RWPE2 (cell line): Measurements from ENCODE around the gene BIRC7.

ENCODE experiments used
- ATAC-seq: fragments of 200-7000 bp; cut with Tn5 transposase; 3 replicates; pipeline ENCODE4 v1.9.1; 2021; ENCODE audit warnings: low read depth
- DNase-seq: peaks from one replicate; pipeline ENCODE4 v3.0.0-alpha.2; 2020; ENCODE audit warnings: low spot score
- H3K27ac ChIP-seq: fragments of 450-650 bp; 2 replicates; pipeline ENCODE4 v1.5.1; 2017; ENCODE audit warnings: mild to moderate bottlenecking; ENCODE audit not compliant: poor library complexity, severe bottlenecking
- H3K27me3 ChIP-seq: fragments of 250-450 bp; sonication (Bioruptor Pico); 2 replicates; pipeline ENCODE4 v1.5.1; 2021; ENCODE audit warnings: mild to moderate bottlenecking, moderate library complexity; ENCODE audit not compliant: insufficient read depth, poor library complexity, severe bottlenecking
- H3K36me3 ChIP-seq: fragments of 250-450 bp; sonication (Bioruptor Pico); 2 replicates; pipeline ENCODE4 v1.5.1; 2020; ENCODE audit warnings: low read depth, mild to moderate bottlenecking, moderate library complexity
- H3K4me1 ChIP-seq: fragments of 250-450 bp; sonication (Bioruptor Pico); 2 replicates; pipeline ENCODE4 v1.5.1; 2021; ENCODE audit warnings: mild to moderate bottlenecking, moderate library complexity; ENCODE audit not compliant: insufficient read depth, poor library complexity, severe bottlenecking
- H3K4me3 ChIP-seq: fragments of 250-450 bp; sonication (Bioruptor Pico); 2 replicates; pipeline ENCODE4 v1.5.1; 2021; ENCODE audit warnings: mild to moderate bottlenecking, moderate library complexity; ENCODE audit not compliant: severe bottlenecking
- H3K9me3 ChIP-seq: fragments of 250-450 bp; sonication (Bioruptor Pico); 2 replicates; pipeline ENCODE4 v1.5.1; 2021; ENCODE audit warnings: mild to moderate bottlenecking, moderate library complexity; ENCODE audit not compliant: severe bottlenecking
- TF ChIP-seq, protein P1 (sequence below): fragments of 450-650 bp; IDR thresholded peaks from one replicate; pipeline ENCODE4 v1.5.1; 2017; ENCODE audit warnings: mild to moderate bottlenecking, moderate library complexity; ENCODE audit not compliant: poor library complexity, severe bottlenecking

BIRC7 gene

DNA sequence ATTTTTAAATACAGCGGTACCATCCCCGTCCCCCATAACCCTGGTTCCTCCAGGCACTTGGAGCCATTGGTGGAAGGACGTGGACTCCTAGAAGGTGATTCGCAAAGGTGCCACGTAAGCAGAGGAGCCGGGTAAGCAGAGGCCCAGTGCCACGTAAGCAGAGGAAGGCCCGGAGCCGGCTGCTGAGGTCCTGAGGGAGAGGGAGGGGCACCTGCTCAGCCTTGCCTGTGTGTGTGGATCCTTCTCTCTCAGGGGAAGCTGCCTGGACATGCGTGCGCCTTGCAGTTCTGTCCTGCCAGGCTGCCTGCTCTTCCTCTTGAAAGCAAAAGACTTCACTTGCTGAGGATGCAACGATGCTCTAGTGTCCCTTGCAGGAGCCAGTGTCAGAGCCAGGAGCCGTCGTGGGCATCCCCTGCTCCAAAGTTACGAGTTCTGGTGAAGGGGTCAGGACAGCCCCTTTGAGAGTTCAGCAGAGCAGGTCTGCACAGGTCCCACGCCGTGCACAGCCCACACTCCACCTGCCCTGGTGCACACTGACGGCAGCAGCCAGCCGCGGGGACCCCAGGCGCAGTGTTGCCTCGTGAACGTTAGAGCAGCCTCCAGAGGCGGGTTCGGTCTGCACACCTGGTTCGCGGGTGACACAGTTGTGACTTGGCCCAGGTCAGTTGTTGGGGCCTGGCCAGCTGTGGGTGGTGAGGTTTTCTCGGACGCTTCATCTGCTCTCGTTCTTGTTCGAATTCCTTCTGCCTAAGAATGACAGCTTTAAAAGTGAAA is 20.4 kb downstream of the BIRC7 start:
- Histone ChIP-seq H3K36me3 (no peaks in the 10 kb centered on the region), H3K9me3 (no peaks in the 10 kb centered on the region), H3K4me1 (peaks cover 6% of the 10 kb centered on the region), H3K4me3 (no peak overlapping the region), H3K27me3 (peaks cover 60% of the 10 kb centered on the region), H3K27ac (no peak overlapping the region)
- DNase-seq (no peak), ATAC-seq (peak; percentile 82)
- TF ChIP-seq, protein P1, sequence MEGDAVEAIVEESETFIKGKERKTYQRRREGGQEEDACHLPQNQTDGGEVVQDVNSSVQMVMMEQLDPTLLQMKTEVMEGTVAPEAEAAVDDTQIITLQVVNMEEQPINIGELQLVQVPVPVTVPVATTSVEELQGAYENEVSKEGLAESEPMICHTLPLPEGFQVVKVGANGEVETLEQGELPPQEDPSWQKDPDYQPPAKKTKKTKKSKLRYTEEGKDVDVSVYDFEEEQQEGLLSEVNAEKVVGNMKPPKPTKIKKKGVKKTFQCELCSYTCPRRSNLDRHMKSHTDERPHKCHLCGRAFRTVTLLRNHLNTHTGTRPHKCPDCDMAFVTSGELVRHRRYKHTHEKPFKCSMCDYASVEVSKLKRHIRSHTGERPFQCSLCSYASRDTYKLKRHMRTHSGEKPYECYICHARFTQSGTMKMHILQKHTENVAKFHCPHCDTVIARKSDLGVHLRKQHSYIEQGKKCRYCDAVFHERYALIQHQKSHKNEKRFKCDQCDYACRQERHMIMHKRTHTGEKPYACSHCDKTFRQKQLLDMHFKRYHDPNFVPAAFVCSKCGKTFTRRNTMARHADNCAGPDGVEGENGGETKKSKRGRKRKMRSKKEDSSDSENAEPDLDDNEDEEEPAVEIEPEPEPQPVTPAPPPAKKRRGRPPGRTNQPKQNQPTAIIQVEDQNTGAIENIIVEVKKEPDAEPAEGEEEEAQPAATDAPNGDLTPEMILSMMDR, result no peak

DNA sequence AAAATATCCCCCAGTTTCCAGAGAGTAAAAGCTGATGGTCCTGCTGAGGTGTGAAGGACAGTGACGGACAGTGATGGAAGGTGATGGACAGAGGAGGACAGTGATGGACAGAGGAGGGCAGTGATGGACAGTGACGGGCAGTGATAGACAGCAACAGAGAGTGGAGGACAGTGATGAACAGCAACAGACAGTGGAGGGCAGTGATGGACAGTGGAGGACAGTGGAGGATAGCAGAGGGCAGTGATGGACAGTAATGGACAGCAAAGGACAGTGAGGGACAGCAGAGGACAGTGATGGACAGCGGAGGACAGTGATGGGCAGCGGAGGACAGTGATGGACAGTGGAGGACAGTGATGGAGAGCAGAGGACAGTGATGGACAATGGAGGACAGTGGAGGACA is 21.2 kb downstream of the BIRC7 start:
- DNase-seq, result no peak

DNA sequence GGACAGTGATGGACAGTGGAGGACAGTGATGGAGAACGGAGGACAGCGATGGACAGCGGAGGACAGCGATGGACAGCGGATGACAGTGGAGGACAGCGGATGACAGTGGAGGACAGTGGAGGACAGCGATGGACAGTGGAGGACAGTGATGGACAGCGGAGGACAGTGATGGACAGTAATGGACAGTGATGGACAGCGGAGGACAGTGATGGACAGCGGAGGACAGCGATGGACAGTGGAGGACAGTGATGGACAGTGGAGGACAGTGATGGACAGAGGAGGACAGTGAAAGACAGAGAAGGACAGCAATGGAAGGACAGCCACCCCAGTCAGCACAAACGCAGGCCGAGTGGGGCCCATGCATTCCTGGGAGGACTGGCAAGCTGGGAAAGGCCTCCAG is 21.9 kb downstream of the BIRC7 start:
- DNase-seq (no peak), ATAC-seq (no peak)
- Histone ChIP-seq H3K4me3 (no peak overlapping the region), H3K36me3 (no peaks in the 10 kb centered on the region), H3K27ac (no peak overlapping the region), H3K9me3 (no peaks in the 10 kb centered on the region), H3K27me3 (peaks cover 54% of the 10 kb centered on the region), H3K4me1 (peaks cover 6% of the 10 kb centered on the region)
- TF ChIP-seq, protein P1, result no peak

More for the DNA sequence above, 21.2 kb downstream of the BIRC7 start:
- peaks cover 60% of the 10 kb centered on the region for H3K27me3 ChIP-seq
- no peak for ATAC-seq
- TF ChIP-seq, protein P1, result no peak
- no peaks in the 10 kb centered on the region for H3K36me3 ChIP-seq
- H3K27ac ChIP-seq, result no peak overlapping the region
- H3K4me3 ChIP-seq, result no peak overlapping the region
- H3K4me1 ChIP-seq, result peaks cover 6% of the 10 kb centered on the region
- H3K9me3 ChIP-seq, result no peaks in the 10 kb centered on the region

DNA sequence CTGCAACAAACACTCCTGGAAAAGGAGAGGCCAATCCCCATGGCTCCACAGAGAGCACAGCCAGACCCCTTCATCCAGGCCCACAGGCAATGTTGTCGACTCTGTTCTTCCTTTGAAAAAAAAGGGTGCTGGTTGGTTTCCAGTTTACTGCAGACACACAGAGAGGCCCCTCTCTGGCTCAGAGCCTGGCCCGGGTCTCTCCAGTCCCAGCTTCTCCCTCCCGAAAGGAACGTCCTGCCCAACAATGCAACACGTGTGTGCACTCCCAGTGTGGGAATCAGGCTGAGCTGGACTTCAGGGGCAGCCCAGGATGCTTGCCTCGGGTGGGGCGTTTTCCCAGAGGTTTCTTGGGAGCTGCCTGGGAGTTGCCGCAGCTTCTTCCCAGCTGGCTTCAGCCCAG is 23.1 kb downstream of the BIRC7 start:
- Histone ChIP-seq H3K27me3 (peaks cover 51% of the 10 kb centered on the region), H3K27ac (no peak overlapping the region), H3K4me1 (peaks cover 6% of the 10 kb centered on the region), H3K36me3 (no peaks in the 10 kb centered on the region), H3K9me3 (no peaks in the 10 kb centered on the region), H3K4me3 (no peak overlapping the region)
- DNase-seq, result no peak
- TF ChIP-seq, protein P1, result no peak
- no peak for ATAC-seq
